GM21526 (cell line): Measurements from ENCODE around the gene PIEZO1.
"Not testable (repeated sequence)": the region's sequence is repeated elsewhere in the genome, so short reads cannot be mapped to it uniquely, and the experiment has no call there.

Source experiments
- ATAC-seq: cut with Tn5 transposase; IDR thresholded peaks from one replicate; pipeline ENCODE4 v1.9.1; 2021; ENCODE audit warnings: moderate library complexity; ENCODE audit not compliant: unreplicated experiment, low FRiP score

PIEZO1 gene

GRCh38 chr16:88785106-88785924, at the start of gene PIEZO1:
PIEZO1 (minus strand) TSS chr16:88785220; CDS start chr16:88784964, 256 bp downstream.
- ATAC-seq, result no peak

DNA sequence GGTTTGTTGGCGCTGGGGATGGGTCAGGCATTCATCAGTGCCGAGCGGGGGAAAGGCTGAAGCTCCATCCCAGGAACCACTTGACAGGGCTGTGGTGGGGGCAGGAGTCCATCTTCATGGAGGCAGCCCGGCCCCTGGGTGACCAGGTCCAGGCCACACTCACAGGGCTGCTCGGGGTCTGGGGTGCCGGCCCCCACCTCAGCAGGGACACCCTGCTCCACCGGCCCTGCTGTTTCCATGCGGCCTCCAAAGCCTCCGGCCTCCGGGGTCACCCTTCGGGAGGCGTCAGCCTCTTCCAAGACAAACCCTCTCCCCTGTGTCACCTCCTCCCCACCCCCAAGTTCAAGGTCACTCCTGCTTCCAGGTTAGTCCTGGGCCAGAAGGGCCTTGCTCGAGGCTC, 49.6 kb upstream of the PIEZO1 start:
- ATAC-seq, result no peak

GRCh38 chr16:88833086-88833485, 48.1 kb upstream of the PIEZO1 start:
- no peak for ATAC-seq

DNA sequence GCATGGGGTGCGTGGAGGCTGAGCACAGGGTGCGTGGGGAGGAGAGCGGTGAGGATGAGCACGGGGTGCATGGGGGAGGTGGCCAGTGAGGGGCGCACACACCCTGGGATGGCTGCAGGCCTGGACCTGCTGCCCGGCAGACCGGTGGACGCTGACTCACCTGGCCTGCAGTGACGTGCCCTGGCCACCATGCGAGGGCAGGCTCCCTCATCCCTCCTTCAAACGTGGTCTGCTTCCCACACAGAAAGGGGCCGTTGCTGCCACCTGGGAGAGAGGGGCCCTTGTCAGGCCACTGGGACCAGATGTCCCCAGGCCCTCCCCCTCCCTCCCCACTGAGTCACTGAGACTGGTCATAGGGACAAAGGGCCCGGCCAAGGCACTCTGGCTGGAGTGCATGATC, 46.8 kb upstream of the PIEZO1 start:
- no peak for ATAC-seq

- no peak for ATAC-seq
Observed at GRCh38 chr16:88830783-88831182, 45.8 kb upstream of the PIEZO1 start.

- ATAC-seq, result no peak
Observed at GRCh38 chr16:88830258-88830657, 45.2 kb upstream of the PIEZO1 start.

DNA sequence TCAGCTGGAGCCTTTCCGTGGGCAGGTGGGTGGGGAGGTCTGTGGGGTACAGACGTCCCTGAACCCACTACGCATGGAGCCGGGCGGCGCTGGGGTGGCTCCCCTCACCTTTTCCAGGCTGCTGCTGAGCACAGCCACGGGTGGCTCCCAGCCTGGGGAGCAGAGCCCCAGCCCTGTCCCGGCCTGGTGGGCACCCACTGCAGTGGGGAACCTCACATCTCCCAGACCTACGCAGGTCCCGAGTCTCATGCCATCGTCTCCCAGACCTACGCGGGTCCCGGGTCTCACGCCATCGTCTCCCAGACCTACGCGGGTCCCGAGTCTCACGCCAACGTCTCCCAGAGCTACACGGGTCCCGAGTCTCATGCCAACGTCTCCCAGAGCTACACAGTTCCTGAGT, 43.7 kb upstream of the PIEZO1 start:
- ATAC-seq, result no peak

DNA sequence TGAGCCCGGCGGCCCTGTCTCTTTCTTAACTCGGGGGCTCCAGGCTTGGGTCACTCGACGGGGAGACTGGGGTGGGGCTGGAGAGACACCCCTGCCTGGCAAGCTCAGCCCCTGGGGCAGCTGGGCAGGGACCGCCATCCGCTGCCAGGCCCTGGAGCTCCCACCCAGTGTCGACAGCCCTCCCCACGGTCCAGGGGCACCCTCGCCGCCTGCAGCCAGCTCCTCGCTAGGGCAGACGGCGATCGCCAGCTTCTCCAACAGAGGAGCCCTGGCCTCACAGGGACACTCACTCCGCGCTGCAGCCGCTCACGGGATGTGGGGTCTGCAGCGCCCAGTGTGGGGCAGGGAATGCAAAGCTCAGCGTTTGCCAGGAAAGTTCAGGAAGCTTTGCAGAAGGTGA, 42.7 kb upstream of the PIEZO1 start:
- no peak for ATAC-seq

- ATAC-seq, result no peak
Observed at GRCh38 chr16:88826070-88826840, 41.2 kb upstream of the PIEZO1 start.

DNA sequence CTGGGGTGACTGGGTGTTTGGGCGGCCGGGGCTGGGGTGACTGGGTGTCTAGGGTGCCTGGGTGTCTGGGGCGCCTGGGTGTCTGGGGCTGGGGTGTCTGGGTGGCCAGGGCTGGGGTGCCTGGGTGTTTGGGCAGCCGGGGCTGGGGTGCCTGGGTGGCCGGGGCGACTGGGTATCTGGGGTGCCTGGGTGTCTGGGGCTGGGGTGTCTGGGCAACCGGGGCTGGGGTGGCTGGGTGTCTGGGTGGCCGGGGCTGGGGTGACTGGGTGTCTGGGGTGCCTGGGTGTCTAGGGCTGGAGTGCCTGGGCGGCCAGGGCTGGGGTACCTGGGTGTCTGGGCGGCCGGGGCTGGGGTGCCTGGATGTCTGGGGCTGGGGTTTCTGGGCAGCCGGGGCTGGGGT, 40.1 kb upstream of the PIEZO1 start:
- ATAC-seq, result no peak

DNA sequence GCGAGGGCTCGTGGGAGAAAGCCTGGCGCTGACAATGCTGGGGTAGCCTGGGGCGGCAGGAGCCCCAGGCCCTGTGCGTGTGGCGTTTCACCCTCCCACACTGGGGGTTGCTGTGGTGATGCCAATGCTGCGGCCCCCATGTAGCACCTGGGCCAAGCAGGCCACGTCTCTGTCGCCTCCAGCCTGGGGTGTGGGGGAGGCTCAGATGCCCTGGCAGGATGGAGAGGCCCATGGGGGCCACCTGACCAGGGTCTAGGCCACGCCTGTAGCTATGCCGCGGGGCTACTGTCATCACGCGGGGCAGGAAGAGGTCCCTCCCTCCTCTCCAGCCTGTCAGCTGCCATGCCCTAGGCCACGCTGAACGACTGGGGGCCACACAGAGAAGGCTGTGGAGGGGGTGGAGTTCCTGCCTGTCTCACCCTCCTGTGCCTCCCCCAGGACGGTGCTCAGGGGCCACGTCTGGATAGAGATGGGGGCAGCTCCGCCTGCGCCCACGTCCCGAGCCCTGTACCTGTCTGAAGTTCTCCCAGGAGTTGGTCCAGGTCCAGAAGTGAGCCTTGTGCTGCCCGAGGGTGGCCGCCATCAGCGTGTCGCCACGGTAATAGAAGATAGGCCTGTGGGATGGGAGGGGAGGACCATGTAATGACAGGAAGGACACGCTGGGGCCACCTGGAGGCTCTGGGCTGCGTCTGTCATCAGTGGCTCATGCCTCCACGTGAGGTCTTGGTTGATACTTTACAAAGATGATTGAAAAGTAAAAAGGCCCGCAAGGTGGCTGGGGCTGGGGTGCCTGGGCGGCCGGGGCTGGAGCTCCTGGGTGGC, 39.4 kb upstream of the PIEZO1 start:
- no peak for ATAC-seq

DNA sequence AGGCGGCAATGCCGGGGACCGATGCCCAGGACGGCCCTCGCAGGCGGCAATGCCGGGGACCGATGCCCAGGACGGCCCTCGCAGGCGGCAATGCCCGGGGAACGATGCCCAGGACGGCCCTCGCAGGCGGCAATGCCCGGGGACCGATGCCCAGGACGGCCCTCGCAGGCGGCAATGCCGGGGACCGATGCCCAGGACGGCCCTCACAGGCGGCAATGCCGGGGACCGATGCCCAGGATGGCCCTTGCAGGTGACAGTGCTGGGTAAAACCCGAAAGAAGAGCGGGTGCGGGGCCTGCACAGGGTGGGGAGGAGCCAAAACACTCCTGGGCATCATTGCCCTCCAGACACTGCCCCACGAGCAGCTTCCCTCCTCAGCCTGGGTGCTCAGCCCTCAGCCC, 38.6 kb upstream of the PIEZO1 start:
- ATAC-seq, result not testable (repeated sequence)

DNA sequence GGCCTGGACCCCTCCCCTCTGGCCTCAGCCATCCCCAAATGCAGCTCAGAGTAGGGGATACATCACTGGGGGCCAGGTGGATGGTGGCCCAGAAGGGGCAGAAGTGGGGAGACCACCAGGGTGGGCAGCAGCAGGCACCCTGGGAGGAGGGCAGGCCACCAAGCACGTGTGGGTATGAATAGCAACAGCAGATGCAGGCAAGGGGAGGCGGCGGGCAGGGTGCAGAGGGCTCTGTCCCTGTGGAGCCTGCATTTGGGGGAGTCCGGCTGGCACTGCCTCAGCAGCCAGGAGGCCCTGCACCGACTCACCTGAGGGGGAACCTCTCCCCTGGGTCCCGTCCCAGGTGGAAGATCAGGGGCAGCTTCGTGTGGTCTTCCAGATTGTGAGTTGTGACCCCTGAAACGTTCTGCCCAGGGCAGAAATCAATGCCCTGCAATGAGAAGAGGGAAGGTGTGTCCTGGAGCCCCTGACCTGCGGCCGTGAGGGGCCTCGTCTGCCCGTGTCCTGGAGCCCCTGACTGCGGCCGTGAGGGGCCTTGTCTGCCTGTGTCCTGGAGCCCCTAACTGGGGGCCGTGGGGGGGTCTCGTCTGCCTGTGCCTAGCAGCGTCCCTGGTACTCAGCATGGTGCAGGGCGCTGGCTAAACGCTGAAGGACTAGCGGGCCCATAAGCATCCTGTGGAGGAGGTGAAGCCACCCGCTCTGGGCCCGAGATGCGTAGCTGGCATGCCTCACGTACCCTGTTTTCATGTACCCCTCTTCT, 37.4 kb upstream of the PIEZO1 start:
- no peak for ATAC-seq

DNA sequence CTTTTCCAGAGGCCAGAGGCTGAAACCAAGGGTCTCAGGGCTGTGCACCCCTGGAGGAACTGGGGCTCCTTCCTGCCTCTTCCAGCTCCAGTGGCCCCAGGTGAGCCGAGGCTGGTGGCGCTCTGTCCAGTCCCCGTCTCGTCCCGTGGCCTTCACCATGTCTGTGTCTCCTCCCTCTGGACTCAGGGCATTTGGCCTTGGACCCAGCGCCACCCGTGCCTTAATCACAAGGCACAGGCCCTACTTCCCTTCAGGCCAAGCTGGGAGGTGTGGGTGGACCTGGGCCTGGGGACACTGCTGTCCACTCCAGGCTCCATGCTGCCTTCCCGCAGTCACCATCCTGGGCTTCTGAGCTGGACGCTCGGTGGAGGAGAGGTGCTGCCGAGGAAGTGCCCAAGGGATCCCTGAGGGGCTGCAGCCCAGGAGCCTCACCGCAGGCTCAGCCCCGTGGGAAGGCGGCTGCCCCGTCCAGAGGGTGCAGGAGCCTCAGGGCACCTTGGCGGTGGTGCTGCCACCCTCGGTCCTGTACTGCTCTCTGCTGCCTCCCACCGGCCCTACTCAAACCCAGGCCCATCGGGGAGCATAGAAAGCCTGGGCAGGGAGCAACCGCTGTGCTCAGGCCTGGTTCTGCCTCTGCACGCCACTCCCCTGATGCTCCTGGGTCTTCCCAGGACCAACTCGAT, 36.3 kb upstream of the PIEZO1 start:
- no peak for ATAC-seq

DNA sequence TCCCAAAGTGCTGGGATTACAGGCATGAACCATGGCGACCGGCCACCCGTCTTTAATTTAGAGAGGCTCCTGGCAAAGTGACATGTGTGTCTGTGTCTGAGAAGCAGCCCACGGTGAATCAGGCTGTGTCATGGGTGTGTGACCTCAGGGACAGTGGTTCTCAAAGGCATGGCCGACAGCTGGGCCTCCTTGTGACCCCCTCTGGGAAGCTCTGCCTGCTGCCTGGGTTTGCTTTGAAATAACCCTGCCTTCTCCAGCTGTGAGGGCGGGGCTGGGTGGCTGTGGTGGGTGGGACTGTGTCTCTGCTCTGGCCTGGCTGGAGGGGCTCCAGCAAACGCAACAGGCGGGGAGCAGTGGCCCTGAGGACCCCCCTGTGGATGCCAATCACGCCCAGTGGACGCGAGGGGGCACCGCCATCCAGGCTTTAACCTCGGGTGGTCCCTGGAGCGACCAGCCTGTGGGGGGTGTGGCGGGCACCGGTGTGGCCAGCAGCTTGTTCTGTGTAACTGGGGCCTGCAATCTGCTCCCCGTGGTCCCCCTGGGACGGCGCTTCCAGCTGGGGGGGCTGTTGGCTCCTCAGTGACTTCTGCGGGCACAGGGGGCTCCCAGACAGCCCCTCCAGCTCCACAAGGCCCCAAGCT, 35.5 kb upstream of the PIEZO1 start:
- ATAC-seq, result no peak

DNA sequence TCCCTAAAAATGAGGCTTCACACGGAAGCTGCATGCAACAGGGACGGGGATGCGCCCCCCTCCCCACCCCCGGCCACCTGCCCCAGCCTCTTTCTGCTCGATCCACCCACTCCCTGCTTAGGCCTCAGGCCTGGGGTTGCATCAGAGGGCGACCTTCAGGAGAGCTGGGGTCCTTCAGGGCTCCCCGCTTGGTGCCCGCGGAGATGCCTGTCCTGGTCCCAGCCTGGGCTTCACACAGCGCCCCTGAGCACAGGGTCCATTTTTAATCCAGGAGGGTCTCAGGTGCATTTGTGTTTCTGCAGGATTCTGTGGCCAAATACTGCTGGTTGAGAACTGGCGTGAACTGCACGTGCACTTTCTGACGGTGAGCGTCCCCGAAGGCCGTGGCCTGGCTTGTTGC, 34.1 kb upstream of the PIEZO1 start:
- ATAC-seq, result no peak

GRCh38 chr16:88818575-88818874, 33.5 kb upstream of the PIEZO1 start:
- no peak for ATAC-seq

GRCh38 chr16:88817785-88818574, 33.0 kb upstream of the PIEZO1 start:
- no peak for ATAC-seq
